Epithelial cell of esophagus (primary cell): Measurements from ENCODE around the gene AUTS2.

Experiments
- DNase-seq: peaks from one replicate; pipeline ENCODE4 v3.0.0; 2010; ENCODE audit warnings: low read depth
- H3K4me3 ChIP-seq: 2 replicates; pipeline ENCODE4 v1.5.1; 2011; ENCODE audit warnings: mild to moderate bottlenecking, low read length, control low read depth
- CTCF ChIP-seq: IDR thresholded peaks from 2 replicates; pipeline ENCODE4 v1.5.1; 2011; ENCODE audit warnings: low read depth, mild to moderate bottlenecking, low read length, control low read depth, inconsistent platforms; ENCODE audit not compliant: insufficient read depth; ENCODE audit errors: missing control alignments

Gene AUTS2

DNA sequence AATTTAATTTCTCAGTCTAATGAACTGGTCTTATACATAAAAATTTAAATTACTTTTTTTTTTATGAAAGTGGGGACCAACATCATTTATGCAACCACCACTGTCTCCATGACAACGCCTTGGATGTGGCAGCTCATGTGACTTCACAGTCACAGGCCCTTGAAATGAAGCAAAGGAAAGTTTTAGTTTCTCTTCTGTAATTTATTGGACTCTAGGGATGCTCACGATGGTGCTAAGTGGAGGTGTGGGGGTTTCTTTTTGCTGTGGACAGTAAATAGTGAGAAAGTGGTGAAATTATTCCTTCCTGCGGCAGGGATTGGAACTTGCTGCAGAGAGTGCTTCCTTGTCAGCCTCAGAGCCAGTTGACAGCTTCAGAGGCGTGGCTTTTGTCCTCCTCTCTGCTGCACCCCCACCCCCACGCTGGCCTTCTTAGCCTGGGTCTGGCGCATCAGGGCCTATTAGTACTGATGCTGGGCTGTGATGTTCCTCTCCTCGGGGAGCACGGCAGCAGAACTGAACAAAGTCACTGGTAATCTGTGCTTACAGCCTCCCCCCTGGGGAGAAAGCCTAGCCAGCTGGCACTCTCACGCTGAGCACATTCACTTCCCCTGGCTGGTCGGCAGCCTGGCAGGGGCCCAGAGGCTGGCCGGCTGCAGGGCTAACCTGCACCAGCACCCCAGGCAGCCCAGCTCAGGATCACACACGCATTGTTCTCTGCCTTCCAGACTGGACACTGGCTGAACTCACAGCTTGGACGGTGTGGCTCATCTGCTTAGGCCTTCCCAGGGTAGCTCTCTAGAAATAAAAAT, 1016.2 kb downstream of the AUTS2 start:
- DNase-seq: peak; percentile 51
- TF ChIP-seq CTCF: peak; percentile 9
- H3K4me3 ChIP-seq: no peak overlapping the region

- no peak overlapping the region for H3K4me3 ChIP-seq
- peak; percentile 86 for DNase-seq
These were observed 1016.9 kb downstream of the AUTS2 start for GRCh38 chr7:70615066-70615606.

GRCh38 chr7:70616211-70616610, 1017.9 kb downstream of the AUTS2 start:
- no peak for TF ChIP-seq CTCF
- no peak for DNase-seq
- H3K4me3 ChIP-seq: no peak overlapping the region

More at GRCh38 chr7:70615066-70615606, 1016.9 kb downstream of the AUTS2 start:
- TF ChIP-seq CTCF: no peak

DNA sequence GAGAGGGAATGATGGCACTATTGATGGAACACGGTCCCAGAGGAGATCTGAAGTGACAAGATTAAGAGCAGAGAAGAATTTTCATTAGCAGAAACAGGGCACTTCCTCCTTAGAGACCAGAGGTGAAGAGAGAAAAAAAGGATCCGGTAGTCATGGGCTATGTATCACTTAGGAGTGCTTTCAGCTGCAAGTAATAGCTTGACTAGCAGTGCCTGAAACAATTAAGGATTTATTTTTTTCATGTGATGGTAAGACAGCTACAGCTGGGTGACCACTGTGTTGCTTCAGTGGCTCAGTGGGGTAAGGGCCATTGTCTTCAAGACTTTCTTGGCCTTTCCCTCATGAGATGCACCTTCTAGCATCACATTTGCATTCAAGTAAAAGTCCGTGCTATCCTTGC, 1018.5 kb downstream of the AUTS2 start:
- TF ChIP-seq CTCF: no peak
- DNase-seq: no peak
- H3K4me3 ChIP-seq: no peak overlapping the region

DNA sequence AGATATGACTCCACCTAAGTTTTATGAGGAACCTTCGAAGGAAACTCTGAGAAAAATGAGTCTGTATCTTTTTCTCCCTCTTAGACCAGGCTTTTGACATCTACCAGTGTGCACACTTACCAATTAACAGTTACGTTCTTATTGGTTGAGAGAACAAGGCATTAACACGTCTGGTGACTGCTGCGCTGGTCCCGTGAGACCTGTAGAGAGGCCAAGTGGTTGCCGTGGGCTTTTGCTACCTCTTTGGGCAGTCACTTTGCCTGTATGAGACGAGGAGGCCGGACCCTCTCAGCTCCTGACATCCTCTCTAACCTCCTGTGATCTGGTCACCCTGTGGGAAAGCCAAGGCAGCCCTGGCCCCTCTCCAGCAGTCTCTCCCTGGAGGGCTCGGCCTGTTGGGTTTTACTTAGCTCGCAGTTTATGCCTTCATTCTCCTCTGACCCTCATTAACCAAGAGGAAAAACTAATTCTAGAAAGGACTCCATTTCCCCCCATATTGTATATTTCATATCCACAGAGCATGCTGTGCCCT, 1019.8 kb downstream of the AUTS2 start:
- no peak for TF ChIP-seq CTCF
- no peak overlapping the region for H3K4me3 ChIP-seq
- DNase-seq: no peak

GRCh38 chr7:70619130-70619529, 1020.9 kb downstream of the AUTS2 start:
- no peak for TF ChIP-seq CTCF
- DNase-seq: no peak
- no peak overlapping the region for H3K4me3 ChIP-seq
